Tibial artery (tissue), 4 donors: ENCODE results near the gene PDE5A.

ENCODE experiments used
- DNase-seq, 2 donors: peaks; one replicate each; pipeline ENCODE4 v3.0.0-alpha.2; 2019
- H3K27ac ChIP-seq, 2 donors: fragments of 200-600 bp; sonication (generic) in 1 of 2; 1 replicate in 1 of 2; 2 replicates in 1 of 2; pipeline ENCODE4 v1.5.1; 2018 to 2019; ENCODE audit warnings: mild to moderate bottlenecking in 1 of 2
- H3K27me3 ChIP-seq, 2 donors: fragments of 200-600 bp; sonication (generic) in 1 of 2; one replicate each; pipeline versions ENCODE4 v1.5.1 to v1.6.0; 2016 to 2019
- H3K36me3 ChIP-seq, 3 donors: fragments of 200-600 bp; sonication (generic) in 2 of 3; one replicate each; pipeline ENCODE4 v1.5.1; 2016 to 2019; ENCODE audit warnings: mild to moderate bottlenecking in 2 of 3
- H3K4me1 ChIP-seq, 4 donors: fragments of 200-600 bp; sonication (generic) in 2 of 4; 1 replicate in 3 of 4; 2 replicates in 1 of 4; pipeline ENCODE4 v1.5.1; 2016 to 2019
- H3K4me3 ChIP-seq, 2 donors: fragments of 200-600 bp; sonication (generic) in 1 of 2; 1 replicate in 1 of 2; 2 replicates in 1 of 2; pipeline ENCODE4 v1.5.1; 2018 to 2019; ENCODE audit warnings: mild to moderate bottlenecking in 2 of 2
- H3K9me3 ChIP-seq, 3 donors: fragments of 200-600 bp; sonication (generic) in 1 of 3; one replicate each; pipeline ENCODE4 v1.5.1; 2016 to 2019
- CTCF ChIP-seq, 2 experiments: fragments of 200-600 bp in 1 of 2; fragments of 450-650 bp in 1 of 2; IDR thresholded peaks; one replicate each; pipeline ENCODE4 v1.5.1; 2017 to 2019; ENCODE audit warnings: antibody characterized with exemption in 2 of 2, mild to moderate bottlenecking in 1 of 2, moderate library complexity in 1 of 2
- intact Hi-C: fragments of 100-400 bp; cut with DNase I; formaldehyde crosslinking; loops from one replicate; pipeline ENCODE4 v1.15.0; 2023; ENCODE audit warnings: low total_unique reads

The PDE5A gene

GRCh38 chr4:119521268-119521667 lies 107.3 kb downstream of the PDE5A start:
- intact Hi-C loops = no loop called here
- peaks cover 0 to 72% (median 18%) of the 10 kb centered on the region in 4 donors for H3K4me1 ChIP-seq
- H3K9me3 ChIP-seq = no peaks in the 10 kb centered on the region
- peaks cover 0 to 29% (median 7%) of the 10 kb centered on the region in 3 donors for H3K36me3 ChIP-seq
- no peak overlapping the region for H3K4me3 ChIP-seq
- DNase-seq = no peak
- peak overlapping the region in 1 of 2 donors; percentile 1 for H3K27ac ChIP-seq
- H3K27me3 ChIP-seq = no peaks in the 10 kb centered on the region
- no peak for TF ChIP-seq CTCF (IDR thresholded peaks at IDR 0.05)

DNA sequence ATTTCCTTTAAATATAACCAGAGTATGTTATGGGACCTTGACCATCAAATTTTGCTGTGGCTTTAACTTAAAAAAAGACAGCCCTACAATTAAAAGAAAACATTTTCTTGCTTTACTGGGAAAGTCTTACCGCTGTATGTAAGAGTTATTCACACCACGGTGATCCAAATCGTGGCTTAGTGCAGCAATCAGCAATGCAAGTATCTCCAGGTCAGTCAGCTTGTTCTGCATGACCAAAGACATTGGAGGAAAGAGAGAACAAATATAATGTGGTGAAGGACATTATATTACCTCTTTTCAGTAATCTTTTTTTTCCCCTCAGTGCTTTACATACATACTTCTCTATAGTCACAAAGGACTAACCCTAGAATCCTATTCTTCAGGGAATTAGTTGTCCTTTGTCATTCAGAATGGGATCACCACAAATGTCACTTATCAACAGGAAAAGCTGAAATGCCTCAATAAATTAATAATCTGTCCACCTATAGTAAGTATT lies 109.6 kb downstream of the PDE5A start:
- Histone ChIP-seq H3K27me3 (no peaks in the 10 kb centered on the region), H3K4me1 (peaks cover 0 to 73% (median 10%) of the 10 kb centered on the region in 4 donors), H3K4me3 (no peak overlapping the region), H3K27ac (peak overlapping the region; percentile 54 to 72), H3K9me3 (no peaks in the 10 kb centered on the region), H3K36me3 (peaks cover 5 to 27% (median 23%) of the 10 kb centered on the region in 3 donors)
- TF ChIP-seq CTCF (IDR thresholded peaks at IDR 0.05) = no peak
- intact Hi-C loops = no loop called here
- DNase-seq = no peak

DNA sequence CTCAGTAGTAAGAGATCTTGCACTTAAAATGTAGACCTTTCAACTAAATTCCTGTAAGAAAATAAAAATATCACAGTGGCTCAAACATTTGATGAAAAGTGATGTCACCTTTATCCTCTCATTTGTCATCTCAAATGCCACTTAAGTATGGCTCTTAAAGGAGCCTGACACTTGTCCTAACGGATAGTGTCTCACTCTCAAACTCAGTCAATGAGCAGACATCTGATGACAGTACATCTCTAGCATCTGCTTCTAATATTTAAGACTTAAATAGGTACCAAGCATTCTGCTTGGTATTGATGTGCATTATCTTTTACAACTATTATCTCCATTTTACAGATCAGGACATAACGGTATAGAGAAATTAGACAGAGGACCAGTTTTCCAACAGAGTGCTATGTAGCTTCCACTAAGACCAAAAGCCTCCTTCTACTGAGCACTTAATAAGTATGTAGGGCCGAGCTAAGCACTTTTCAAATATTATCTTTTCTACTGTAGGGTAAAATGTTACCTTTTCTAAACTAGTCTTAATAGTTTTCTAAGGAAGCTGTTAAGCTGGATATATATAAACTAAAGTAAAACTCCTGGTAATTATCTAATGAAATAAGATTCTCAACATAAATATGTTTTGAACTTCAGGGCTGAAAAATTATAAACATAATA lies 110.2 kb downstream of the PDE5A start:
- TF ChIP-seq CTCF (IDR thresholded peaks at IDR 0.05) = no peak
- no peak overlapping the region for H3K4me3 ChIP-seq
- no peaks in the 10 kb centered on the region for H3K9me3 ChIP-seq
- H3K4me1 ChIP-seq = peaks cover 0 to 73% (median 11%) of the 10 kb centered on the region in 4 donors
- no peak for DNase-seq
- intact Hi-C loops = no loop called here
- peak overlapping the region; percentile 54 to 72 for H3K27ac ChIP-seq
- peaks cover 8 to 29% (median 28%) of the 10 kb centered on the region in 3 donors for H3K36me3 ChIP-seq
- H3K27me3 ChIP-seq = no peaks in the 10 kb centered on the region

GRCh38 chr4:119517361-119518229 lies 111.0 kb downstream of the PDE5A start:
- intact Hi-C loops = no loop called here

DNA sequence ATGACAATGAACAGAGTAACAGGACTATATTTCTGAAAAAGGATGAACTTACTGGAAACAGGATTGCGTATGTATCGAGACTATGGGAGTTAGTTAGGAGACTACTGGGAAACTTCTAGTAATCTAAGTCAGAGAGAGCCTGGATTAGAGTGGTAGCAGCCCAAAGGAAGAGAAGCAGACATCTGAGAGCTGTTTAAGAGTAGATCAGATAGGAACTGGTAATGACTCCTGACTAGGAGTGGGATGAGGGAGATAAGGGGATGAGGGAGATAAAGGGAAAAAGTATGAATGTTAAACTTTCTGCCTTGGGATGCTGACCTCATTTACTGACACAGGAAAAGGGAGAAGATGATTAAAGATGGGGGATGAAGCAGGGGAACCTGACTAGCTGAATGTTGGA lies 116.2 kb downstream of the PDE5A start:
- Histone ChIP-seq H3K4me3 (no peak overlapping the region), H3K27me3 (no peaks in the 10 kb centered on the region), H3K4me1 (peaks cover 0 to 91% (median 13%) of the 10 kb centered on the region in 4 donors), H3K36me3 (peaks cover 35 to 50% (median 39%) of the 10 kb centered on the region in 3 donors), H3K27ac (peak overlapping the region; percentile 67 to 72), H3K9me3 (no peaks in the 10 kb centered on the region)
- no peak for DNase-seq
- TF ChIP-seq CTCF (IDR thresholded peaks at IDR 0.05) = no peak
- intact Hi-C loops = no loop called here

More at GRCh38 chr4:119517361-119518229, 111.0 kb downstream of the PDE5A start:
- Histone ChIP-seq H3K27me3 (no peaks in the 10 kb centered on the region), H3K27ac (peak overlapping the region; percentile 54 to 72), H3K9me3 (no peaks in the 10 kb centered on the region), H3K4me3 (no peak overlapping the region), H3K36me3 (peaks cover 16 to 37% (median 34%) of the 10 kb centered on the region in 3 donors), H3K4me1 (peaks cover 0 to 73% (median 11%) of the 10 kb centered on the region in 4 donors)
- DNase-seq = no peak
- no peak for TF ChIP-seq CTCF (IDR thresholded peaks at IDR 0.05)
